Measurements from ENCODE around the gene CD82. TPM values are rescaled to one million over a fixed set of nuclear protein-coding genes. Genes with fewer than 3 reads are reported as not detected.

CD82 gene
- total RNA-seq, 1 donor = 38.4 TPM

DNA sequence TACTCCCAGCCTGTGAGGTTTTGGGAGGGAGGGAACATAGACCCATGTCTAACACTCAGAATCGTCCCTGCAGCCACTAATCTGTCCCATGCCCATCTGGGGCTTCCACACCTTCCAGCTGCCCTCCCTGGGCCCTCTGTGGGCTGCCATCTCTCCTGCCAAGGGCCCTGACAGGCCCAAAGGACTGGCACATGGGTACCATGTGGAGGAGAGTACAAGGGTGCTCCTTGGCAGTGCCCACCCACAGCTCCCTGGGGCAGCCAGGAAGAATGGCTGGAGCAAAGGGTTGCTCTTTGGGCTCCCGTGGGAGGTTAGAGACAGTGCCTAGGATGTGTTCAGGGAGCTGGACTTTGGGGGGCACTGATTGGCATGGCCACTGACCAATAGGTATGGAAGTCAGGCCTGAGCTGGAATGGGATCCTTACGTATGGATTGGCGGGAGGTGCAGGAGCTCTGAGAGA lies 56.8 kb downstream of the CD82 start:
- TF ChIP-seq, protein P1, sequence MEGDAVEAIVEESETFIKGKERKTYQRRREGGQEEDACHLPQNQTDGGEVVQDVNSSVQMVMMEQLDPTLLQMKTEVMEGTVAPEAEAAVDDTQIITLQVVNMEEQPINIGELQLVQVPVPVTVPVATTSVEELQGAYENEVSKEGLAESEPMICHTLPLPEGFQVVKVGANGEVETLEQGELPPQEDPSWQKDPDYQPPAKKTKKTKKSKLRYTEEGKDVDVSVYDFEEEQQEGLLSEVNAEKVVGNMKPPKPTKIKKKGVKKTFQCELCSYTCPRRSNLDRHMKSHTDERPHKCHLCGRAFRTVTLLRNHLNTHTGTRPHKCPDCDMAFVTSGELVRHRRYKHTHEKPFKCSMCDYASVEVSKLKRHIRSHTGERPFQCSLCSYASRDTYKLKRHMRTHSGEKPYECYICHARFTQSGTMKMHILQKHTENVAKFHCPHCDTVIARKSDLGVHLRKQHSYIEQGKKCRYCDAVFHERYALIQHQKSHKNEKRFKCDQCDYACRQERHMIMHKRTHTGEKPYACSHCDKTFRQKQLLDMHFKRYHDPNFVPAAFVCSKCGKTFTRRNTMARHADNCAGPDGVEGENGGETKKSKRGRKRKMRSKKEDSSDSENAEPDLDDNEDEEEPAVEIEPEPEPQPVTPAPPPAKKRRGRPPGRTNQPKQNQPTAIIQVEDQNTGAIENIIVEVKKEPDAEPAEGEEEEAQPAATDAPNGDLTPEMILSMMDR (IDR thresholded peaks at IDR 0.05; ENCODE audit: insufficient read depth, low read depth, low read length) = no peak
- no peak overlapping the region for H3K4me3 ChIP-seq (ENCODE audit: low read depth, low read length)
- no peak for DNase-seq (ENCODE audit: low read depth)

DNA sequence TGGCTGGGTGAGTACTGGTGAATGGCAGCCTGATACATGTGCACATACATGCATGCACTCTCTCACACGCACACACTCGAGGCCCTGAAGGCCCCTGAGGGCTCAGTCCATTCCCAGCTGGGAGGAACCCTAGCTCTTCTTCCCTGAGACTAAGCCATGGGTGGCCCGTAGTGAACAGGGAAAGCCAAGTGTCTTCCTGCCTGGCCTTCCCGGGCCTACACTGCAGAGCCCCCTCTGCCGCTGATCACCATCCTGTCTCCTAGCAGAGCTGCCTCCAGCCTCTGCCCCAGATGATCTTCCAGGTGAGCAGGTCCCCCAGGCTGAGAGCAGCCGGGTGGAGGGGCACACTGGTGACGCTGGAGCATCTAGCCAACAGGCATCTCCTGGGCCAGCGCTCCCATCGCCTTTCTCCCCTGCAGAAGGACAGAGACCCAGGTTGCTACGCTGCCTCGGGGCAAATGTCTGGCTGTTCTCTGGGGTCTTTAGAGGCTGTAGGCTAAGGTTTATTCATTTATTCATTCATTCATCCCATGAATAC lies 57.3 kb downstream of the CD82 start:
- no peak for DNase-seq (ENCODE audit: low read depth)
- no peak overlapping the region for H3K4me3 ChIP-seq (ENCODE audit: low read depth, low read length)
- TF ChIP-seq, protein P1 (IDR thresholded peaks at IDR 0.05; ENCODE audit: insufficient read depth, low read depth, low read length) = no peak

DNA sequence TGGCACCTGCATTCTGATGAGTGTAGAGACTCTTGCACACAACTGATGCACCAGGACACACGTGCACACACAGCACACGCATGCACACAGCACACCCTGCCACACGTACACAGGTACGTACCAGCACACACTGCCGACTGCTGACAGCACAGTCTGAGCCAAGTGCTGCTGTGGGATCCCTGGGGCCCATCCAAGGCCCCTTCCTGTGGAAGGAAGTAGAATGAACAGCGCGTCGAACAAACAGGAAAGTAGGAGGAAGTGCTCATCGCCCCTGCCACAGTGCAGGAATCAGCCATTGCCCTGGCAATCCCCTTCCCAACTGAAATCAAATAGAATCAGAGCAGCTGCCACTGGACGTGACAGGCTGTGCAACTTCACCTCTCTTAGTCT lies 57.9 kb downstream of the CD82 start:
- DNase-seq (ENCODE audit: low read depth) = no peak
- no peak overlapping the region for H3K4me3 ChIP-seq (ENCODE audit: low read depth, low read length)
- TF ChIP-seq, protein P1 (IDR thresholded peaks at IDR 0.05; ENCODE audit: insufficient read depth, low read depth, low read length) = no peak

DNA sequence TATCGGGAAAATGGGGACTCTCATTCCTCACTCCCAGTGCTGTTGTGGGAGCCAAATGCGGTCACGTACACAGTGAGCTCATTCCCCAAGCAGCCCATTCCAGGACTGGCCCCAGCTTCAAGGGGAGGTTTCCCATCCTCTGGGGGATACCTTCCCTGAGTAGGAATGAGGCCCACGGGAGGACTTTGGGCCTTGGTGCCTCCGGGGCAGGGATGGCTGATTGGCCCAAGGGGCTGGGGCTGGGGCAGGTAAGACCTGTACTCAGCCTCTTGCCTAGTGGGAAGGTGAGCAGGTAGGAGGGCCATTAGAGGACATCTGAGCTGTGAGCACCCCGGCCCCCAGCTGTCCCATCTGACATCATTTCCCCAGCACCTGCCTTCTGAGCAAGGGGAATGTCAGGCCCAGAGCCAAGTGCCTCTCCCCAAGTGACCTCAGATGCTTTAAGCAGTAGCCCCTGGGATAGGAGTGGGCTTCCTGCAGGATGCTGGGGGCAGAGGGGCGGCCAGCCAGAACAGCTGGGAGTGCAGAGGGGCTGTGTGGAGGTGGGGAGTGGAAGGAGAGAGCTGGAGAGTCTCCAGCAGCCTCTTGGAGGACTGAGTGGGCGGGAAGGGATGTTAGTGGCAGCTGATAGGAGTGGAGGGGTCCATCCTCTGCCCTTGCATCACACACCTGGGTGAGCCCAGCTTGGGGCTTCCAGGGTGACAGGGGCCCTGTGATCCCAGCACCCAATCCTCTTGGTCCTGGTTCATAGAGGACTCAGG lies 58.4 kb downstream of the CD82 start:
- no peak for DNase-seq (ENCODE audit: low read depth)

DNA sequence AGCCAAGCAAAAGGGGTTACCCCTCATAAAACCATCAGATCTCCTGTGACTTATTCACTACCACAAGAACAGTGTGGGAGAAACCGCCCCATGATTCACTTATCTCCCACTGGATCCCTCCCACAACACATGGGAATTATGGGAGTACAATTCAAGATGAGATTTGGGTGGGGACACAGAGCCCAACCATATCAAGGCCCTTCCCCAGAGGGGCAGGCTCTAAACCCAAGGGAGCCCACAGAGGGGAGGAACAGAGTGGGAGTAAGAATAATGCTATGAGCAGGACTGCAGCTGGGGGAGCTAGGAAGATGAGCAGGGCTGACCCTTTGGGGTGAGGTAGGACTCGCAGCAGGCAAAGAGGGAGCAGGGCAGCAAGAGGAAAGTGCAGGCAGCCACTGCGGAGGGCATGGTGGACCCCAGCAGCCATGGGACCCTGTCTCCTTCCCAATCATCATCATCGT lies 59.3 kb downstream of the CD82 start:
- no peak overlapping the region for H3K4me3 ChIP-seq (ENCODE audit: low read depth, low read length)
- DNase-seq (ENCODE audit: low read depth) = no peak
- TF ChIP-seq, protein P1 (IDR thresholded peaks at IDR 0.05; ENCODE audit: insufficient read depth, low read depth, low read length) = no peak

More for the DNA sequence above, 58.4 kb downstream of the CD82 start:
- TF ChIP-seq, protein P1 (IDR thresholded peaks at IDR 0.05; ENCODE audit: insufficient read depth, low read depth, low read length) = no peak
- no peak overlapping the region for H3K4me3 ChIP-seq (ENCODE audit: low read depth, low read length)

DNA sequence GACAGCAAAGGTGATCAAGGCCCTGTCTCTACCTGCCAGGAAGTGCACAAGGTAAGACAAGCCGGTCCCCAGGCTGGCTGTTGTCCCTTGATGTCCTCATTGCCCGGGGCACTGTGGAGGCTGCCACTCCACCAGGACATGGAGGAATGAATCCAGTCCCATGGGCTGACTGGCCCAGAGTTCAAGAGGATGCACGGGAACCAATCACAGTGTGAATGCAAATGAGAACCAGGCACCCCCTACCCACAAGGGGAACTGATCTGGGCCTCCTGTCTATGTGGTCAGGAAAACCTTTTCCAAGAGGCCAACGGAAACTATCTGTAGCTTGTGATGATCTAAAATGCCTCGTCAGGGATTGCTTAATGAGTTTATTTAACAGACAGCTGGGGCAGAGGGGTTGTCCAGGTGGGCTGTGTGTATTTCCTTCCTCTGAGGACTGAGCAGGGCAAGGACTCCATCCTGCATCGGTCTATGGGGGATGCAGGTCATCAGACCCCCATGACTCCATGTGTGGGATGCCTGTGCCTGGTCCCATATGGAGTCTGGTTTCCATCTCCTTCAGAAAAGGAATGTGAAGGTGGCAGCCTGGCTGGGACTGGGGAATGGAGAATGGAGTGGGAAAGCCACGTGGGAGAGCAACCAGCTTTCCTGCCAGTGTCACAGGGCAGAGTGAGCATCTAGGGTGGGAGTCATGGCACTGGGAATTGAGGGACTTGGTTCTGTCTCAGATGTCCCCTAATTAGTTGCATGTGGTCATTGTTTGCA lies 60.5 kb downstream of the CD82 start:
- TF ChIP-seq, protein P1 (IDR thresholded peaks at IDR 0.05; ENCODE audit: insufficient read depth, low read depth, low read length) = no peak

More for the DNA sequence above, 60.5 kb downstream of the CD82 start:
- no peak for DNase-seq (ENCODE audit: low read depth)
- H3K4me3 ChIP-seq (ENCODE audit: low read depth, low read length) = no peak overlapping the region

Measured in fibroblast of villous mesenchyme (primary cell).